GM18508 (cell line): Measurements from ENCODE around the gene BTBD2.
"Not testable (repeated sequence)": the region's sequence is repeated elsewhere in the genome, so short reads cannot be mapped to it uniquely, and the experiment has no call there.

Source experiments
- ATAC-seq: cut with Tn5 transposase; IDR thresholded peaks from one replicate; pipeline ENCODE4 v1.9.1; 2021; ENCODE audit warnings: moderate number of reproducible peaks; ENCODE audit not compliant: insufficient read depth, unreplicated experiment

Gene BTBD2

GRCh38 chr19:1988464-1988863 lies 27.1 kb downstream of the BTBD2 start:
- ATAC-seq = not testable (repeated sequence)

GRCh38 chr19:1987197-1988187 lies 28.0 kb downstream of the BTBD2 start:
- ATAC-seq = no peak

- ATAC-seq = no peak
These were observed 29.0 kb downstream of the BTBD2 start for GRCh38 chr19:1986357-1987162.

- no peak for ATAC-seq
These were observed 29.7 kb downstream of the BTBD2 start for GRCh38 chr19:1985588-1986356.

- ATAC-seq = no peak
These were observed 31.2 kb downstream of the BTBD2 start for GRCh38 chr19:1984357-1984756.

- ATAC-seq = no peak
These were observed 34.3 kb downstream of the BTBD2 start for GRCh38 chr19:1981253-1981652.

- ATAC-seq = no peak
These were observed 34.7 kb downstream of the BTBD2 start for GRCh38 chr19:1980809-1981181.

- no peak for ATAC-seq
These were observed 35.3 kb downstream of the BTBD2 start for GRCh38 chr19:1980091-1980808.

- no peak for ATAC-seq
These were observed 35.9 kb downstream of the BTBD2 start for GRCh38 chr19:1979642-1980041.

- no peak for ATAC-seq
These were observed 36.5 kb downstream of the BTBD2 start for GRCh38 chr19:1979017-1979416.

- no peak for ATAC-seq
These were observed 37.1 kb downstream of the BTBD2 start for GRCh38 chr19:1978346-1978894.

- no peak for ATAC-seq
These were observed 38.4 kb downstream of the BTBD2 start for GRCh38 chr19:1977120-1977519.

GRCh38 chr19:1975162-1975480 lies 40.4 kb downstream of the BTBD2 start:
- ATAC-seq = no peak

- no peak for ATAC-seq
These were observed 40.9 kb downstream of the BTBD2 start for GRCh38 chr19:1974381-1975161.

- ATAC-seq = no peak
These were observed 44.6 kb downstream of the BTBD2 start for GRCh38 chr19:1970806-1971502.

GRCh38 chr19:1970003-1970805 lies 45.3 kb downstream of the BTBD2 start:
- ATAC-seq = no peak

GRCh38 chr19:1969176-1970002 lies 46.1 kb downstream of the BTBD2 start:
- ATAC-seq = no peak
